AG04450 (cell line): ENCODE data around the gene FADS2. TPM values are rescaled to one million over a fixed set of nuclear protein-coding genes. Genes with fewer than 3 reads are reported as not detected.

Source experiments
- CTCF ChIA-PET: fragments of 300-600, 350-600 bp; formaldehyde crosslinking; extraction: SDS; loops from one replicate; lab custom pipeline; 2022; ENCODE audit warnings: antibody characterized with exemption, inconsistent platforms; lab: Charles Lee
- POLR2A ChIA-PET: fragments of 350-600 bp; formaldehyde crosslinking; extraction: SDS; loops from one replicate; lab custom pipeline; 2021; ENCODE audit warnings: antibody characterized with exemption, inconsistent platforms; lab: Yijun Ruan, JAX
- DNase-seq: peaks from one replicate; pipeline ENCODE4 v3.0.0-alpha.2; 2011; ENCODE audit warnings: low read depth, low spot score
- H3K27ac ChIP-seq: one replicate; pipeline ENCODE4 v1.5.1; 2012; ENCODE audit warnings: low read depth, low read length, control low read depth
- H3K27me3 ChIP-seq: one replicate; pipeline ENCODE4 v1.6.0; 2012; ENCODE audit warnings: low read length; ENCODE audit not compliant: control insufficient read depth, insufficient read depth
- H3K4me3 ChIP-seq: 2 replicates; pipeline ENCODE4 v1.5.1; 2011; ENCODE audit warnings: mild to moderate bottlenecking, low read depth, low read length, control low read depth
- H3K9me3 ChIP-seq: 2 replicates; pipeline ENCODE4 v1.5.1; 2012; ENCODE audit warnings: low read length; ENCODE audit not compliant: control insufficient read depth, insufficient read depth
- CTCF ChIP-seq: IDR thresholded peaks from 2 replicates; pipeline ENCODE4 v1.5.1; 2011; ENCODE audit warnings: low read depth, low read length, control low read depth, inconsistent platforms
- polyA plus RNA-seq: library from polyadenylated mRNA; depleted of rRNA; stranded (reverse); fragments of >200 nt; gene quantifications from 2 replicates; pipeline ENCODE4 v1.2.3, GENCODE V29; 2011

The FADS2 gene
- polyA plus RNA-seq, 1 experiment: 183 TPM

- CTCF ChIA-PET: interaction anchor here (1.3 kb wide), 1 partner anchor 36 kb away, joined by 4 read pairs; no protein-coding TSS in a partner anchor
Observed at GRCh38 chr11:61912530-61912898, 84.4 kb downstream of the FADS2 start.

GRCh38 chr11:61912991-61913698, 85.0 kb downstream of the FADS2 start:
- Histone ChIP-seq H3K27me3 (peaks cover 13% of the 10 kb centered on the region), H3K27ac (no peak overlapping the region), H3K4me3 (no peak overlapping the region), H3K9me3 (no peaks in the 10 kb centered on the region)
- POLR2A ChIA-PET: no interaction called here
- no peak for DNase-seq
- no peak for TF ChIP-seq CTCF
- CTCF ChIA-PET: interaction anchor here (1.3 kb wide), 2 partner anchors 14 to 35 kb away, joined by 4 to 6 read pairs; no protein-coding TSS in a partner anchor

More at GRCh38 chr11:61912530-61912898, 84.4 kb downstream of the FADS2 start:
- no peak for DNase-seq
- Histone ChIP-seq H3K4me3 (no peak overlapping the region), H3K27me3 (peaks cover 9% of the 10 kb centered on the region), H3K9me3 (no peaks in the 10 kb centered on the region), H3K27ac (no peak overlapping the region)
- TF ChIP-seq CTCF: no peak
- POLR2A ChIA-PET: no interaction called here

- no peak for TF ChIP-seq CTCF
- Histone ChIP-seq H3K27me3 (peaks cover 19% of the 10 kb centered on the region), H3K4me3 (no peak overlapping the region), H3K9me3 (no peaks in the 10 kb centered on the region), H3K27ac (no peak overlapping the region)
- POLR2A ChIA-PET: no interaction called here
- CTCF ChIA-PET: interaction anchor here (0.8 to 1.7 kb wide), 5 partner anchors 15 to 194 kb away, joined by 3 to 7 read pairs (median 5); no protein-coding TSS in a partner anchor
- no peak for DNase-seq
Observed at GRCh38 chr11:61913699-61914395, 85.7 kb downstream of the FADS2 start.

- H3K27ac ChIP-seq: no peak overlapping the region
- no peaks in the 10 kb centered on the region for H3K9me3 ChIP-seq
- POLR2A ChIA-PET: no interaction called here
- H3K27me3 ChIP-seq: peaks cover 26% of the 10 kb centered on the region
- TF ChIP-seq CTCF: no peak
- no peak overlapping the region for H3K4me3 ChIP-seq
- no peak for DNase-seq
- CTCF ChIA-PET: interaction anchor here (0.8 to 1.7 kb wide), 3 partner anchors 16 to 193 kb away, joined by 3 to 7 read pairs (median 5); no protein-coding TSS in a partner anchor
Observed at GRCh38 chr11:61914471-61915171, 86.5 kb downstream of the FADS2 start.
